22Rv1 (cell line): Measurements from ENCODE around the gene WDR49.

Source experiments
- ZFX ChIP-seq: fragments of 450-650 bp; IDR thresholded peaks from 2 replicates; pipeline ENCODE4 v1.6.1; 2017; ENCODE audit warnings: antibody characterized with exemption, borderline replicate concordance
- TF ChIP-seq, protein P1 (sequence below): fragments of 450-650 bp; IDR thresholded peaks from 2 replicates; pipeline ENCODE4 v1.5.1; 2017; ENCODE audit warnings: mild to moderate bottlenecking

DNA sequence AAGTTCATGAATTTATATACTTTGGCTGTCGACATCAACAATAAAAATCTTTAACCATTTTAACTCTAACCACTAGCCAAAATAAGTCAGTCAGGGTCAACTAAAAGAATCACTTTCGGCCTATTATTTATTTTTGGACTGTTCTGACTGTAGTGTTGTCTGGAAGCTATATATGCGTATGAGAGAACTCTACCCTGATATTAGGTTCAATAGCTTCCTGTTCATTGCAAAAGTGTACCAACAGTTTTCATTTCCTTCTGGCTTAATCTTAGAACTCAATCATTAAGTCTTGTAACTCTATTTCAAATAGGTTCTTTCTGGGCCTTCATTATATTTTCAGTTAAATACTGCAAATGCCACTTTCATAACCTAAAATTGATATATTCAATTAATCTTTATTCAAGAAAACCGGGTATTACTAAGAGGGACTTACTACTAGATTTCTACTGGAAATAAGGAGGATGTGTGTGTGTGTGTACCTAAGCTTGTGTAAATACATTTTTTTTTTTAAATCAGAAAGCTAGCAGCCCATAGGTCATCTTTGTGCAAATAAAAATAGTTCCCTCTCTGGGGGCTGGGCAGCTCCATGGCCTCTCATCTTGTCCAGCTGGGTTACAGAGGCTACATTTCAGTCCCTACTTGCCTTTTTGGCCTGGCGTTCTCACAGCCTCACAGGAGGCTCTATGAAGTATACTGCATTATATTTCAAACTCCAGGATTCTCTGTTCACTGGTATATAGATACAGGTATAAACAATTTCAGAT, 185.7 kb downstream of the WDR49 start:
- TF ChIP-seq, protein P1, sequence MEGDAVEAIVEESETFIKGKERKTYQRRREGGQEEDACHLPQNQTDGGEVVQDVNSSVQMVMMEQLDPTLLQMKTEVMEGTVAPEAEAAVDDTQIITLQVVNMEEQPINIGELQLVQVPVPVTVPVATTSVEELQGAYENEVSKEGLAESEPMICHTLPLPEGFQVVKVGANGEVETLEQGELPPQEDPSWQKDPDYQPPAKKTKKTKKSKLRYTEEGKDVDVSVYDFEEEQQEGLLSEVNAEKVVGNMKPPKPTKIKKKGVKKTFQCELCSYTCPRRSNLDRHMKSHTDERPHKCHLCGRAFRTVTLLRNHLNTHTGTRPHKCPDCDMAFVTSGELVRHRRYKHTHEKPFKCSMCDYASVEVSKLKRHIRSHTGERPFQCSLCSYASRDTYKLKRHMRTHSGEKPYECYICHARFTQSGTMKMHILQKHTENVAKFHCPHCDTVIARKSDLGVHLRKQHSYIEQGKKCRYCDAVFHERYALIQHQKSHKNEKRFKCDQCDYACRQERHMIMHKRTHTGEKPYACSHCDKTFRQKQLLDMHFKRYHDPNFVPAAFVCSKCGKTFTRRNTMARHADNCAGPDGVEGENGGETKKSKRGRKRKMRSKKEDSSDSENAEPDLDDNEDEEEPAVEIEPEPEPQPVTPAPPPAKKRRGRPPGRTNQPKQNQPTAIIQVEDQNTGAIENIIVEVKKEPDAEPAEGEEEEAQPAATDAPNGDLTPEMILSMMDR, result no peak
- no peak for TF ChIP-seq ZFX
